SW 1271 (cell line): Measurements from ENCODE around the gene TMEM231.
A peak's percentile ranks its signal among the peaks of the same experiment; 100 is the strongest.
"Not testable (repeated sequence)": the region's sequence is repeated elsewhere in the genome, so short reads cannot be mapped to it uniquely, and the experiment has no call there.

Experiments
- DNase-seq, 2 experiments: peaks; one replicate each; lab custom pipeline; 2025; lab: John Stamatoyannopoulos, UW

The TMEM231 gene

DNA sequence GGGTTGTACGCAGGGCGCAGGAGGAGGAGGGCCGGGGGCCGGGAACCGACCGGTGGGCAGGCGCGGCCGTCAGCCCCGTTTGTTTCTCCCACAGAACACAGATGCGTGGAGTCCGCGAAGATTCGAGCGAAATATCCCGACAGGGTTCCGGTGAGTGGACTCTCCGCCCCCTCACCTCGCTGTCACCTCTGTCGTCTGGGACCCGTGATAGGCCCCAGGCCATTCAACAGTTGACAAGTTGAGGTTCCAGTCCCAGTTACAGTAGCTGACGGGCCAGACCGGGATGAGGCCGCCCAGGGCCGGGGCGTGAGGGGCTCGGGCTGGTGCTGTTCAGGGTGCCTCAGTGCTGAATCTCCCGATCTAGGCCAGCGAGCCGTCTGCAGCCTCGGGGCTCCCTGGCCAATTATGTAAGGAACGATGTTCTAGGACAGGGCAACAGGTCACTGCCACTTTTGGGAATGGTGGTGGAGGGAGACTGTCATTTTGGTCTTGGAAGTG, 10.8 kb upstream of the TMEM231 start:
- no peak for DNase-seq

DNA sequence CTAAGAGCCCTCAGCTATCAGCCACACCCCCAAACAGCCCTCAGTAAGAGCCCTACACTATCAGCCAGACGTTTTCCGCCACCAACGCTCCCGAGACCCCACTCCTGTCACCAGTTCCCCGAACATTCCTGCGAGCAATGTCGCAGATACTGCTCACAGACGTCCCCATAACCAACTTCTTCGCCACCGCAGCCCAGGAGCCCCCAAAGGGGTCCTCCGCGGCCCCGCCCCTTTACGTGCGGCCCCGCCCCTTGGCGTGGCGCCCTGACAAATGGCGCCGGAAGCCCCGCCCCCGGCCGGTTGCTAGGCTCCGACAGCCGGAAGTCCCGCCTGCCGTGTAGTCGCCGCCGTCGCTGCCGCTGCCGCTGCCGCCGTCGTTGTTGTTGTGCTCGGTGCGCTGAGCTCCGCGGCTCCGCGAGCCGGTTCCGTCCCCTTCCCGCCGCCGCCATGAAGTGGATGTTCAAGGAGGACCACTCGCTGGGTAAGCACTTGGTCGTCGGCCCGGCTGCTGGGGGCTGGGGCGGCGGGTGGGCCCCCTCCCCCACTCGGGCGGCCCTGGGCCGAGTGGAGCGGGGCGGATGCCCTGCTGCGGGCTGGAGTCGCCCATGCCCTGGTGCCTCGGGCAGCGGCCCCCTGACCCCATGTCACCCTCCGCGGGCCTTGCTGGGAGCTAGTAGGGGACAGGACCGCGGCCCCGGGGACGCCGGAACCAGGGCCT, 10.1 kb upstream of the TMEM231 start, which contains the start of gene GABARAPL2:
TSS of gene GABARAPL2 (plus strand) at position 340 of the 718 bp plus-strand sequence. CDS start at position 448, 108 bp downstream.
- DNase-seq = peak in 1 of 2 experiments; percentile 69

DNA sequence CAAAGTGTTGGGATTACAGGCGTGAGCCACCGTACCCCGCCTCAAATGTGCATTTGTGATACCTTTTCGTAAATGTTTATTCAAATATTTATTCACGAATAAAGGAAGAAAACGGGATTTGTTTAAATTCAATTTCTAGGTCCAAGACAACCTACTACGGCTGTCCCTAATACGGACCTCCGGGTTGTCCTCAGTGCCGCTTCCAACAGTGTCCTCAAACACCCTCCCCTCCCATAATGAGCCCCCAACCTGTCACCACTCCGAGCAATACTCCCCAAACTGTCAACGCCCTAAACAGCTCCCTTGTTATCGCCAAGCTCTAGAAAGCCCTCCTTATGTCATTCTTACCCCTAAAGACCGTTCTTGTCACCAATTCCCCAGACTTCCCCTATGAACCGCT, 9.6 kb upstream of the TMEM231 start:
- no peak for DNase-seq

DNA sequence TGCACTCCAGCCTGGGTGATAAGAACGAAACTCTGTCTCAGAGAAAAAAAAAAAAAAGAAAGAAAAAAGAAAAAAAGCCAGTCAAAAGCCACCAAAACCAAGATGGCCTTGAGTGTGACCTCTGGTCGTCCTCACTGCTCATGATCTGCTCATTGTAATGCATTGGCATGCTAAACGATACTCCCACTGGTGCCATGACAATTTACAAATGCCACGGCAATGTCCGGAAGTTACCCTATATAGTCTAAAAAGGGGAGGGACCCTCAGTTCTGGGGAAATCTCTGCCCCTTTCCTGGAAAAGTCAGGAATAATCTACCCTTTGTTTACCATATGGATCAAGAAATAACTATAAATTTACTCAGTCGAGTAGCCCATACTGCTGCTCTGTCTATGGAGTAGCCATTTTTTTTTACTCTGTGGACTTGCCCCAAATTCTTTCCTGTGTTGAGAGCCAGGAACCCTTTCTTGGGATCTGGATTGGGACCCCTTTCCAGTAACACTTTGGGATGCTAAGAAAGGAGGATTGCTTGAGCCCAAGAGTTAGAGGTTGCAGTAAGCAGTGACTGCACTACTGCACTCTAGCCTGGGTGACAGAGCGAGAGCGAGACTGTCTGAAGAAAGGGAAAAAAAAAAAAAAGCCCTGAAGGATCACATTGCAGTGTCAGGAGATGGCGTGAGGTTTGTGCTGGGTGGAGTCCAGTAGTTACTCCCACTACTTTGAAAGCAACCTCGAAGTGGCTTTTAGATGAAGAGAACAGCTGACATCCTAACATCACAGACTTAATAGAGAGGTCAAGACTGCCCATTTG, 3.7 kb upstream of the TMEM231 start:
- DNase-seq = no peak

DNA sequence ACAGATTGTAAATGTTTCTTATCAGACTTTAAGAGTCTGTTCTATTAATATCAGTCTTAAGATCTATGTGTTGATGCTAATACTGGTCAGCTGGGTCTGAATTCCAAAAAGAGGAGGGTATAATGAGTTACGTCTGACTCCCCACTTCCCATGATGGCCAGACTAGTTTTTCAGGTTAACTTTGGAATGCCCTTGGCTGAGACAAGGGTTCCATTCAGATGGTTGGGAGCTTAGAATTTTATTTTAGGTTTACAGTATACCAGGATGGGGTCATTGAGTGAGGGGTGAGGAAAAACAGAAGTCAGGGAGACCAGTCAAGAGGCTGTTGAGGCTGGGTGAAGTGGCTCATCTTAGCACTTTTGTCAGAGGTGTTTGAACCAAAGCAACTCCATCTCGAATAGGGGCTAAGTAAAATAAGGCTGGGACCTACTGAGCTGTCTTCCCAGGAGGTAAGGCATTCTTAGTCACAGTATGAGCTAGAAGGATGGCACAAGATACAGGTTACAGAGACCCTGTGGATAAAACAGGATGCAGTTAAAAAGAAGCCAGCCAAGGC, 2.9 kb upstream of the TMEM231 start:
- no peak for DNase-seq

DNA sequence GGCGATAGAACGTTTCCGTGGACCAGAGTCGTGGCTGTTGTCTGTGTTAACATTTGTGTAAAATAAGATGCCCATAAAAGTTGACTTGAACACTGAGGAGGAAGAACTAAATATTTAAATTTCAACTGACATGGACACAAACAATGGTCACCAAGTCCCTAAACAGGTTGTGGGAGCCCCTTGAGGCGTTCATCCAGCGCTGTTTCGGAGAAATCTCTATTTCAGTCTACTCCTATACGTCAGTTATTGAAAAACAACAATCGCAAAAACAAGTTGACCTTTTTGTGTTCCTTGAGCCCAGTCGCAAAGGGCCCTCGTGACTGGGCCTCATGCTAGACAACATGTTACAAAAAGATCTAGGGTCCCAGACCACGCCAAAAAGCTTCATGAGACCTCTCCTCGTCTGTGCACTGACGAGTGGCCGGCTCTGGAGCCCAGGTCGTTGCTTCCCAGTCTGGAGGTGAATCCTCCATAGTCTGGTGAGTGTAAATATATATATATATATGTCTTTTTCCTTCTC, 439 bp upstream of the TMEM231 start:
- DNase-seq = no peak

DNA sequence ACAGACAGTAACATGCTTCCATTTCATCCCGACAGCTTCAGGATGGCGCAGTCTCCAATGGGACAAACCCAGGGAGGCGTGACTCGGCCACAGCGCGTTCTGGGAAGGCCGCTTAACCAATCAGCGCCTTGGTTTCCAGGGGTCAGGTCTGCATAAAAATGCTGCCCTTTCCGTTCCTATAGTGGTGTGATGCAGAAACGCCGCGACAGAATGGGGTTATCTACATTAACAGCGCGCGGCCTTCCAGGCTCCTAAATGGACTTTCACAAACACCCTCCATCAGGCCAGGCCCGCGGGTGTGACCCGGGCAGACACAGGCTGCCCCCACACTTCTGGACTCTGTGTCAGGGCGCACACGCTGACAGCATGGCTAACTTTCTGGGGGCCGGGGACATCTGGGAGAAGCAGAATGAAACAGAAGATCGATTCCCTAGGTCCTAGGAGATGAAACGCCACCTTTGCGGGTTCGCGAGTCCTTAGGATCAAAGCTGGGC, 792 bp downstream of the TMEM231 start:
- no peak for DNase-seq

DNA sequence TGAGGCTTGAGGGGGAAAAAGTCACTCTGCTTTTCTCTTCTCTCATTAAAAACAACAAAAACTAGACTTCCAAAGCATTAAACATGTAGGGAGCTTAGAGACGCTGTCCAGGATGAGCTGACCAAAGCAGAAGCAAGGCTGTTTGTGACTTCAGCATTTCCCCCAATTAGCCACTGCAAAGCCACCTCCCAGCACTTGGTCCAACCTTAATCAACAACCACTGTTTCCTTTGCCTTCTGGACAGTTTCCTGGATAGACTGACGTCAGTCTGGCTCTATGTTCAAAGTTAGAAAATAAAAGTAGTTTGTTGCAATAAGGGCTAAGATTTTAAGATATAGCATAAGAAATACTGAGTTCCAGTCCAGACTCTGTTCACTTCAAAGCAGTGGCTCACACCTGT, 3.1 kb downstream of the TMEM231 start:
- no peak for DNase-seq

DNA sequence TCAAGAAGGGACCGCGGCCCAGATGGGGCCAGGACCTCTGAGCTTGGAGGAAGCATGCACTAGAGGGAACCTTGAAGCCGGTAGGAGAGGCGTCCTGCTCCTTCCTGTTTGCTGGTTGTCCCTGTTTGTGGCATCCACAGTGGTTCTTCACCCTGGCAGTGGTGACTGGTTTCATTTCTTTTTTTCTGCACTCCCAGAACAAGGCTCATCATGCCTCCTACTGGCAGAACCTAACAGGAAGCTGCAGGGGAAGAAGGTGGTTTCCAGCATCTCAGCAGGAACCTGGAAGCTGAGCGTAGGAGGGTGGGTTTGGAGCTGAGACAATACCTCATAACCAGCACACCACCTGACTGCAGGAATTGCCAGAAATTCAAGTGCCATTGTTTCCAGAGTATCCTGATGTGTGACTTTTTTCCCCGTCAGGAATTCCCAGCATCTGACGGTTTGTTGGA, 5.8 kb downstream of the TMEM231 start:
- DNase-seq = no peak

DNA sequence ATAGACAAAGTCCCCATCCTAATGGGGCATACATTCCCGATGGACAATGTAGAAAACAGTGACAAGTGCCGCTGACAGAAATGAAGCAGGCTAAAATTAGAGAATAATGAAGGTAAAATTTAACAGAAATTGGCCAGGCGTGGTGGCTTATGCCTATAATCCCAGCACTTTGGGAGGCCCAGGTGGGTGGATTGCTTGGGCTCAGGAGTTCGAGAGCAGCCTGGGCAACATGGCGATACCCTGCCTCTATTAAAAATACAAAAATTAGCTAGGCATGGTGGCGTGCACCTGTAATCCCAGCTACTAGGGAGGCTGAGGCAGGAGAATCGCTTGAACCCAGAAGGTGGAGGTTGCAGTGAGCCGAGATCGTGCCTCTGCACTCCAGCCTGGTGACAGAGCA, 7.6 kb downstream of the TMEM231 start:
- not testable (repeated sequence) for DNase-seq

DNA sequence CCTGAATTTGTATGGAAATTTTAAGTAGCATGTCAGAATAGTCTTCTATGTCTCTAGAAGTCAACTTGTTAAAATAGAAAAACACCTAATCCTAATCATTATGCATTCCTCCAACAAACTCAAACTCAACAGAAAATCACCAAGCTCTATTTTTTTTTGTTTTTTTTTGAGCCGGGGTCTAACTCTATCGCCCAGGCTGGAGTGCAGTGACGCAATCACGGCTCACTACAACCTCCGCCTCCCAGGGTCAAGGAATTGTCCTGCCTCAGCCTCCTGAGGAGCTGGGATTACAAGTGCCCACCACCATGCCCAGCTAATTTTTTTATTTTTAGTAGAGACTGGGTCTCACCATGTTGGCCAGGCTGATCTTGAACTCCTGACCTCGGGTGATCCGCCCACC, 9.8 kb downstream of the TMEM231 start:
- no peak for DNase-seq

DNA sequence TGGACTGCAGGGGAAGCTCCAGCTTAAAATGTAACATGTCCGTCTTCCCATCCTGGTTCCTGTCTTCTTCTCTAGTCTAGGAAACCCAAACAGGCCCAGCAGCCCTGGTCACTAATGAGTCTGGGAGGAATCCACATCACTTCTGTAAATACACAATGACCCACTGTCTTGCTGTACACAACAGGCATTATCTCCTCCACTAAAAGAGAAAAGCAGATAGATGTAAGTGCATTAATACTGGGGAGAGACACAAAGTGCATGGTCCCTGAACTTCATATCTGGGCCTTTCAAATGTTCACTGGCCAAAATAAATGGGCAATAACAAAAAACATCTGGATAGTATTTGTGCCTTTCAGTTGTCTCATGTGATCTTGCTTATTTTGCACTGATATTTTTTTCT, 10.2 kb downstream of the TMEM231 start:
- not testable (repeated sequence) for DNase-seq

DNA sequence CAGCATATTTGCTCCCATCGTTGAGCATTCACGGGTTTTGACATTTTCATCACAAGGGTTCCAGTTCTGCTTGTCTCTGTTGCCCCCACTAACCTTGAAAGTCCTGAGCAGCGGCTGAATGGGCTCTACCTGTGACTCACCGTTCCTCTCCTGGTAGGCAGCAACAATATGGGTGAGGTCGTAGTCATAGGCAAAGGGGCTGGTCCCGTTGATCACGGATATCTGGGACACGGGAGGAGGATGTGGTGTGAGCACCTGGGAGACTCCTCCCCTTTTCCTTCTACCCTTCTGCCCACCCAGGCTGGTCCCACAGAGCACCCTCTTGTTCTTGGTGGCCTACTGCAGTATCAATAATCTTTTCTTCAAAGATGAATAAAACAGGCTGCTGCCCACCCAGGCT, 13.6 kb downstream of the TMEM231 start:
- DNase-seq = not testable (repeated sequence)

DNA sequence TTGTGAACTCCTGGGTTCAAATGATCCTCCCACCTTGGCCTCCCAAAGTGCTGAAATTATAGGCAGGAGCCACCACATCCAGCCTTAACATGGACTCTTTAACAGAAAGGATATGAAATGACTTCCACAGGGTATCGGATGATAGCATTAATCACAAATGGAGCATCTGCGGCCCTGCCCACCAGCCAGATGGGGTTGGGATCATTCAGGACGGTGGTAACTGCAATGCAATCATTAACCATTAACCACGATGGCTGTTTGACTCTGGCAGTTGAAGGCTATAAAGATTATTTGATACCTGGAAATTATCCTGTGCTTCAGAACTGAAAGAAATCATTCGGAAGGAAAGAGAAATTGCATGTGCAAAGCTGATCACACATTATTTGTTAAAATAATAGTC, 14.8 kb downstream of the TMEM231 start:
- no peak for DNase-seq

DNA sequence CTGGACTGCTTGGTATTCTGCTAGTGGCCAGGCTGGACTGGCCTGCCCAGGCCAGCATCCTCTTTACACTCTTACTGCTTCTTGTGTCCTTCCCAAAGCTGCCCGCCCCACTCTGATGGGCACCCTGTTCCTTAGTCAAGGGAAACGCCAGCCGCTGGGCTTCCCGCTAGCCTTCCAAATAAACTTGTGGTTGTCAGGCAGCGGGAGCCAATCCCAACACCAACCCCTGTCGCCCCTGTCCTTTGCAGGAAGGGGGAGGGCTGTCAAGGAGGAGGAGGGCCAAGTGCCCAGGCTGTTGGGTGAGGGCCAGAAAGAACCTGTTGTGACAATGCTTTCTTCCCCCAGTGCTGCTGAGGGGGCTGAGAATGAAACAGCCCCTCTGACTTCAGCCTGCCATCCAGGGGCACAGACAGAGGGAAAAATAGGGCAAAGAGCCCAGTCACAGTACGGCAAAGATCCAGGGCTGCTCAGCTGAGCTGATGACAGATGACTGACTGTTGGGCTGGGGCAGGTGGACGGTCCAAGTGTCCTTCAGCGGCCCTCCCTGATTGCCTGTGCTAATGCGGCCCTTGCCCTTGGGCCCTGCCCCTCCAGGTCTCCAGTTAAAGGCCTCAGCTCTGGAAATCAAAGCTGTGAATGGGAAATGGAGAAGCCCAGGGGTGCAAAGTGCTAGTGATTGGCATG, 17.0 kb downstream of the TMEM231 start:
- not testable (repeated sequence) for DNase-seq

DNA sequence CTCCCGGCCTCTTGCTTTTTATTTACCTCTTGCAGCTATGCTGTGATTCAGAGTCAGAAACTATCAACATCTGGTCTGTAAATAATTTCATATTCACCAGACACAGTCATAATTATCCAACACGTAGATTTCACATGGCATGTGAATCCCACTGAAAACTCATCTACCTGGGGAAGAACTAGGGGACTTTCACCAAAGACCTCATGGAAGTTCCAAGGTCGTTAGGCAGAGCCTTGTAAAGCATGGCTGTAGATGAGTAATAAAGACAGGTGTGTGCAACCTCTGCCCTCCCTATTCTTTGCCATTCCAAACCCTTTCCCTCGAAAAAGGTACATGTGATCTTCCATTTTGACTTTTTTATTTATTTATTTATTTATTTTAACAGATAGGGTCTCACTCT, 18.3 kb downstream of the TMEM231 start:
- no peak for DNase-seq

DNA sequence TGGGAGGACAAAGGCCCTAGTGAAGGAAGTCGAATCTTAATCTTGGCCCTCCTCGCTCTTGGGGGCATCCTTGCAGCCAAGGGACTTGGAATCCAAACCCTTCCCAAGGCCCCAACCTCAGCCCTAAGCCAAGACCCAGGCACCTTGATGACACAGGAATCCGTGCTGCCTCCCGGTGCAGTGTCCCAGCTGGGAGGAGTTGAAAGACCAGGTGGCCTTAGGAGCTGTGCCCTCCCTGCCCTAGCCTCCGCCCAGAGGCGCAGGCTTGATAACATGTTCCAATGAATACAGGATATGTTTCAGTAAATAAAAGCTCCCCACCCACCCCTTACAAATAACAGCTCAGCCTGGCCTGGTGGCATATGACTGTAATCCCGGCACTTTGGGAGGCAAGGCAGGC, 20.2 kb downstream of the TMEM231 start, which contains the start of gene CHST5:
TSS of gene CHST5 (minus strand) at position 208 of the 400 bp plus-strand sequence. CDS start 5,724 bp downstream, outside the sequence.
- no peak for DNase-seq

DNA sequence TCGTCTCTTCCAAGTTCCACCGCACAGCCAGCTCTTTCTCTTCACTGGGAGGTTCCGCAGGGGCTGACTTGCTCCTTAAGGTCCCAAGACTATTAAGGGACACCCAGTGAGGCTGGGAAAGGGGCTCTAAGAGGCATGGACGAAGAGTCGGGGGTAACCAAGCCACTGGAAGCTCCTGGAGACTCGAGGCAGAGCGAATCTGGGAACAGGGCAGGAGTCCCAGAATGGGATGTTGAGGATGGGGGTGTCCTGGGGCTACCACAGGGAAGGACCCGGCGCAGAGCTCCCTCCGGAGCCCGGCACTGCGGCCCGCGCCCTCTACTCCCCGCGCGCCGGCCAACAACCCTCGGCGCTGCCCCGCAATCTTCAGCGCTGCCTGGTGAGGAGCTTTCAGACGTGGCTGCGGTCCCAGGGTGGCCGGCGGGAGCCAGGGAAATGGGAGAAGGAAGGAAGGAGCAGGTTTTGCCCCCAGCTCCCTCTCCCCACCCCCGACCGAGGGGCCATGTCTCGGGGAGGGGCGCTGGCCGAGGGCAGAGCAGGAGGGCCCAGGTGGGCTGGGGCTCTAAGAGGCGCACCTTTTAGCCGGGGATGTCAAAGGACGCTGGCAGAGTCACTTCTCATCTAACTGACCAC, 20.7 kb downstream of the TMEM231 start:
- DNase-seq = no peak

DNA sequence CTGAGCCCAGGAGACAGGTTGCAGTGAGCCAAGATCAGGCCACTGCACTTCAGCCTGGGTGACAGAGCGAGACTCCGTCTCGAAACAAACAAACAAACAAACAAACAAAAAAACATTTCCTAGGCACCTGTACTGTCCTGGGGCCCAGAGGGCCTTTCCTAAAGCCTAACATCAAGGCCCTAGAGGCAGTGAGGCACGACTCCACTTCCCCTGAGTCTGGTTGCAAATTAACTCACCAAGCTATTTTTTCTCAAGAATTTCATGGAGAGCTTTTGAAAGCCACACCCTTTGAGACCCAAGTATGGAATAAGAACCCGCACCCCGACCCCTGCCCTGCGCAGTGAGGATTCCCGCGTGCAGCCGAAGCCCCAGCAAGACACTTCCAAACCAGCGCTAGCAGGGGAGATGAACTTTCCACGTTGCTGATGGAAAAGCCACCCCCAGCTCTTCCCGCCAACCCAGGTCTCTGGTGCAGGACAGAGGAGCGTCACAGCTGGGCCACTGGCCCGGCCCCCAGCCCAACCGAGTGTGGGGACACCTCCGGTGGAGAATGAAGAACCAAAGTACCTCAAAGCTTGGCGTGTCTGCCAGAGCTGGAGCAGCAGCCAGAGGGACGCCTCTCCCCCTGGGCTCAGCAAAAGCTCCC, 21.4 kb downstream of the TMEM231 start:
- no peak for DNase-seq

DNA sequence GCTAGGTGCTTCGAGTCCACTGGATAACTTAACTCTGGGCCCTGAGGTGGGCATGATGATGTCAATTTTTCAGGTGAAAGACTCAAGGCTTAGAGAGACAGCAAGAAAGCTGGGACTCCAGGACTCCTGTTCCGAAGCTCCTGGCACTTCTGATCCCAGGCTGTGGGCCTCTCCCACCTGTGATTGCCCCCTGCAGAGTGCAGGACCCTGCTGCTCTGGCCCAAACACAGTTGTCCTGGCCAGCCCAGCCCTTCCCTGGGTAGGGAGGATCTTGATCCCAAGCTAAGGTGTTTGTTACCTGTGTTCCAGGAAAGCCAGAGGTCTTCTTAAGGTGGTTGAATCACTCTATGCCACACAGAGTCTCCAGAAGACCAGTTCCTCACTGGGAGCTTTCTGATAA, 23.3 kb downstream of the TMEM231 start:
- DNase-seq = no peak
